Ishikawa (cell line): ENCODE results near the gene PIEZO2.

Source experiments
- CEBPB ChIP-seq: IDR thresholded peaks from 2 replicates; pipeline ENCODE4 v1.6.1; 2012
- CREB1 ChIP-seq: IDR thresholded peaks from 2 replicates; pipeline ENCODE4 v1.6.1; 2012; ENCODE audit warnings: low read depth
- EGR1 ChIP-seq: IDR thresholded peaks from 2 replicates; pipeline ENCODE4 v1.6.1; 2012
- EP300 ChIP-seq: IDR thresholded peaks from 2 replicates; pipeline ENCODE4 v1.6.1; 2012; ENCODE audit warnings: borderline replicate concordance
- FOXM1 ChIP-seq: IDR thresholded peaks from 2 replicates; pipeline ENCODE4 v1.6.1; 2012; ENCODE audit warnings: low read depth, borderline replicate concordance
- MAX ChIP-seq: IDR thresholded peaks from 2 replicates; pipeline ENCODE4 v1.6.1; 2012
- NFIC ChIP-seq: IDR thresholded peaks from 2 replicates; pipeline ENCODE4 v1.6.1; 2012
- RAD21 ChIP-seq: IDR thresholded peaks from 2 replicates; pipeline ENCODE4 v1.6.1; 2012; ENCODE audit warnings: low read depth
- REST ChIP-seq: IDR thresholded peaks from 2 replicates; pipeline ENCODE4 v1.6.1; 2012; ENCODE audit warnings: low read depth, mild to moderate bottlenecking
- TAF1 ChIP-seq: IDR thresholded peaks from 2 replicates; pipeline ENCODE4 v1.6.1; 2012; ENCODE audit warnings: low read depth, mild to moderate bottlenecking
- TCF12 ChIP-seq: IDR thresholded peaks from 2 replicates; pipeline ENCODE4 v1.6.1; 2012; ENCODE audit warnings: low read depth
- TEAD4 ChIP-seq: IDR thresholded peaks from 2 replicates; pipeline ENCODE4 v1.6.1; 2012
- USF1 ChIP-seq: IDR thresholded peaks from 2 replicates; pipeline ENCODE4 v1.6.1; 2012
- YY1 ChIP-seq: IDR thresholded peaks from 2 replicates; pipeline ENCODE4 v1.6.1; 2012; ENCODE audit warnings: low read depth
- ZBTB7A ChIP-seq: IDR thresholded peaks from 2 replicates; pipeline ENCODE4 v1.6.1; 2012; ENCODE audit warnings: low read depth

Gene PIEZO2

DNA sequence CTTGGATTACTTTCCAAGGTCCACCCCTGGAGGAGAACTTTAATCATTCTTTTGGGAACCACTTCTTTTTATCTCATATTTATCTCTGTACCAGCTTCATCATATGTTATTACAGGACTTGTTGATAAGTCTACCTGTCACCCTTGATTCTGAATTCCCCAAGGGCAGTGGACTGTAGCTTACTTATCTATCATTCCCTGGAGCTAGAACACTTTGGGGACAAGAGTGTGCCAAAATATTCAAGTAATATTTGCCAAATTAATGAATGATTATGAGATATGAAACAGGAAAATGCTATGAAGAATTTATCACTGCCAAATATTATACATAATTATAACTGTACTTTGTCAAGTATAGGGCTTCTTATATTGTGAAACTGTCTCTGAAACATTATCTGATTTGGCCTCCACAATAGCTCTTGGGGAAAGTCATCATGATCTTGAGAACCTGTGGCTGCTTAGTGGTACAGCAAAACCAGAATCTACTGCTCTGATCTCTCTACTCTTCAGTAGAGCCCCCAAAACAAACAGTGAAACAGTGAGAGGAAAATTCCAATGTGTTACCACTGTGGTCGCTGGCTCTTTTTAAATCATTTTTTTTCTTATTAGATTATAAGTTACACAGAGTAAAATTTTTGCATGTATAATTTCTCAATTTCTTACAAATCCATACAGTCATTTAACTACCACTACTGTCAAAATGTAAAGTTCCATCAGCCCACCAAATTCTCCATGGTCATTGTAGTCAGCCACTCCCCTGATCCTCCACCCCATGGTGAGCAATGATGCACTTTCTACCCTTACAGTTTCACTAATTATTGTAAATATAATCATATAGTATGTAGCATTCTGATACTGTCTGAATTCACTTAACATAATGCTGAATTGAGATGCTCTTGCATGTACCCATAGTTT is 197.5 kb downstream of the PIEZO2 start:
- TF ChIP-seq USF1 = no peak

GRCh38 chr18:10950876-10951630 is 198.3 kb downstream of the PIEZO2 start:
- no peak for TF ChIP-seq YY1
- TF ChIP-seq MAX = no peak
- no peak for TF ChIP-seq USF1
- no peak for TF ChIP-seq RAD21
- TF ChIP-seq EGR1 = no peak
- TF ChIP-seq EP300 = no peak
- no peak for TF ChIP-seq TEAD4

- TF ChIP-seq REST = no peak
- no peak for TF ChIP-seq YY1
Observed at GRCh38 chr18:10950080-10950875, 199.1 kb downstream of the PIEZO2 start.

GRCh38 chr18:10949655-10950054 is 199.7 kb downstream of the PIEZO2 start:
- TF ChIP-seq TCF12 = no peak
- TF ChIP-seq TEAD4 = no peak
- TF ChIP-seq TAF1 = no peak
- no peak for TF ChIP-seq EGR1
- TF ChIP-seq FOXM1 = no peak
- TF ChIP-seq REST = no peak
- no peak for TF ChIP-seq CREB1
- no peak for TF ChIP-seq RAD21
- TF ChIP-seq ZBTB7A = no peak
- TF ChIP-seq NFIC = no peak
- no peak for TF ChIP-seq CEBPB

- no peak for TF ChIP-seq RAD21
- TF ChIP-seq MAX = no peak
- no peak for TF ChIP-seq FOXM1
- no peak for TF ChIP-seq CREB1
- no peak for TF ChIP-seq TEAD4
Observed at GRCh38 chr18:10948421-10948820, 200.9 kb downstream of the PIEZO2 start.

DNA sequence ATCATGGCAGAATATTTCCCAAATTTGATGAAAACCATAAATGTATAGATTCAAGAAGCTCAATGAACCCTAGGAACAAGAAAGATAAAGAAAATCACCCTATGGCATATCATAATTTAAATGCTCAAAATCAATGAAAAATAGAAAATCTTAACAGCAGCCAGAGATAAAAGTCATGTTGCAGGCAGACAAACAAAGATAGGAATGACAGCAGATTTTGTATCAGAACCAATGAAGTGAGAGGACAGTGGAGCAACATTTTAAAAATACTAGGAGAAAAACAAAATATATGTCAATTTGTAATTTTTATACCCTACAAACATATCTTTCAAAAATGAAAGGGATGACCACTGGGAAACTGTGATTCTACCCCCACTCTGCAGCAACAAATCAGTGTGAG is 203.3 kb downstream of the PIEZO2 start:
- TF ChIP-seq FOXM1 (no peak), EGR1 (no peak), REST (no peak), TEAD4 (no peak), MAX (no peak), NFIC (no peak), USF1 (no peak), TAF1 (no peak), YY1 (no peak), CREB1 (no peak), RAD21 (no peak), ZBTB7A (no peak), CEBPB (no peak), TCF12 (no peak), EP300 (no peak)
